Measurements from ENCODE around the gene OR52N4.
"Not testable (repeated sequence)": the region's sequence is repeated elsewhere in the genome, so short reads cannot be mapped to it uniquely, and the experiment has no call there.

OR52N4 gene
- long read RNA-seq = 0 reads

- peaks cover 3% of the 10 kb centered on the region for H3K27me3 ChIP-seq (ENCODE audit: insufficient read depth, poor library complexity, severe bottlenecking)
- no peak within 1 kb of the TSS for H3K4me3 ChIP-seq (replicated peaks; ENCODE audit: insufficient read depth, low read length)
- H3K27ac ChIP-seq (replicated peaks) = no peak within 1 kb of the TSS
- TF ChIP-seq SPI1 (IDR thresholded peaks at IDR 0.05; ENCODE audit: borderline replicate concordance, low read depth) (no peak), GABPA (IDR thresholded peaks at IDR 0.05; ENCODE audit: low read depth) (no peak), REST (IDR thresholded peaks at IDR 0.05; ENCODE audit: insufficient replicate concordance, low read depth) (no peak), CTCF (IDR thresholded peaks at IDR 0.05; ENCODE audit: insufficient read depth, low read length) (no peak), POLR2AphosphoS5 (IDR thresholded peaks at IDR 0.05; ENCODE audit: low read depth) (no peak)
- DNase-seq (ENCODE audit: low read depth in 1 of 2, low spot score in 1 of 2) = no peak
Measured at GRCh38 chr11:5753943-5754342, at the start of gene OR52N4. Gene OR52N4 (plus strand): TSS chr11:5754243. CDS start chr11:5754741, 498 bp downstream.

- H3K27me3 ChIP-seq (ENCODE audit: insufficient read depth, poor library complexity, severe bottlenecking) = no peaks in the 10 kb centered on the region
- no peak for DNase-seq (ENCODE audit: low read depth in 1 of 2, low spot score in 1 of 2)
- H3K27ac ChIP-seq (replicated peaks) = no peak overlapping the region
- TF ChIP-seq POLR2AphosphoS5 (IDR thresholded peaks at IDR 0.05; ENCODE audit: low read depth) = no peak
- no peak for TF ChIP-seq CTCF (IDR thresholded peaks at IDR 0.05; ENCODE audit: insufficient read depth, low read length)
- no peak for TF ChIP-seq GABPA (IDR thresholded peaks at IDR 0.05; ENCODE audit: low read depth)
- no peak for TF ChIP-seq SPI1 (IDR thresholded peaks at IDR 0.05; ENCODE audit: borderline replicate concordance, low read depth)
- no peak overlapping the region for H3K4me3 ChIP-seq (replicated peaks; ENCODE audit: insufficient read depth, low read length)
Measured at GRCh38 chr11:5705688-5706087, 48.4 kb upstream of the OR52N4 start.

GRCh38 chr11:5712507-5712906 lies 41.5 kb upstream of the OR52N4 start:
- no peaks in the 10 kb centered on the region for H3K27me3 ChIP-seq (ENCODE audit: insufficient read depth, poor library complexity, severe bottlenecking)
- DNase-seq (ENCODE audit: low read depth in 1 of 2, low spot score in 1 of 2) = no peak
- H3K27ac ChIP-seq (replicated peaks) = no peak overlapping the region
- H3K4me3 ChIP-seq (replicated peaks; ENCODE audit: insufficient read depth, low read length) = no peak overlapping the region
- TF ChIP-seq GABPA (IDR thresholded peaks at IDR 0.05; ENCODE audit: low read depth) = no peak
- TF ChIP-seq CTCF (IDR thresholded peaks at IDR 0.05; ENCODE audit: insufficient read depth, low read length) = no peak
- TF ChIP-seq SPI1 (IDR thresholded peaks at IDR 0.05; ENCODE audit: borderline replicate concordance, low read depth) = no peak

- Histone ChIP-seq H3K27ac (replicated peaks) (no peak overlapping the region), H3K27me3 (ENCODE audit: insufficient read depth, poor library complexity, severe bottlenecking) (no peaks in the 10 kb centered on the region), H3K4me3 (replicated peaks; ENCODE audit: insufficient read depth, low read length) (no peak overlapping the region)
- TF ChIP-seq SPI1 (IDR thresholded peaks at IDR 0.05; ENCODE audit: borderline replicate concordance, low read depth) = no peak
- TF ChIP-seq CTCF (IDR thresholded peaks at IDR 0.05; ENCODE audit: insufficient read depth, low read length) = no peak
- no peak for TF ChIP-seq GABPA (IDR thresholded peaks at IDR 0.05; ENCODE audit: low read depth)
- TF ChIP-seq REST (IDR thresholded peaks at IDR 0.05; ENCODE audit: insufficient replicate concordance, low read depth) = no peak
- no peak for TF ChIP-seq POLR2AphosphoS5 (IDR thresholded peaks at IDR 0.05; ENCODE audit: low read depth)
- no peak for DNase-seq (ENCODE audit: low read depth in 1 of 2, low spot score in 1 of 2)
Measured at GRCh38 chr11:5713695-5714094, 40.3 kb upstream of the OR52N4 start.

GRCh38 chr11:5716518-5716917 lies 37.5 kb upstream of the OR52N4 start:
- not testable (repeated sequence) for H3K27ac ChIP-seq (replicated peaks); DNase-seq (ENCODE audit: low read depth in 1 of 2, low spot score in 1 of 2); H3K4me3 ChIP-seq (replicated peaks; ENCODE audit: insufficient read depth, low read length); H3K27me3 ChIP-seq (ENCODE audit: insufficient read depth, poor library complexity, severe bottlenecking)

All from HL-60 (cell line).